Effector memory CD8-positive, alpha-beta T cell (primary cell): Measurements from ENCODE around the gene ADCY4.

Experiments
- ATAC-seq: fragments of 150-1000 bp; cut with Tn5 transposase; replicated peaks from 2 replicates; pipeline ENCODE4 v1.10.0; 2021; ENCODE audit warnings: mild to moderate bottlenecking, moderate library complexity
- DNase-seq, 3 experiments: peaks; one replicate each; pipeline ENCODE4 v3.0.0; 2021
- H3K27ac Mint-ChIP-seq, 2 donors: one replicate each; pipeline ENCODE4 v1.8.0; 2022; ENCODE audit warnings: mild to moderate bottlenecking in 2 of 2, mixed read lengths in 2 of 2, moderate library complexity in 2 of 2
- H3K27me3 Mint-ChIP-seq, 2 donors: one replicate each; pipeline ENCODE4 v1.8.0; 2022; ENCODE audit warnings: mixed read lengths in 2 of 2
- H3K36me3 Mint-ChIP-seq: one replicate; pipeline ENCODE4 v1.8.0; 2022; ENCODE audit warnings: mild to moderate bottlenecking, moderate library complexity, mixed read lengths; ENCODE audit not compliant: insufficient read depth
- H3K4me1 Mint-ChIP-seq, 2 donors: one replicate each; pipeline ENCODE4 v1.8.0; 2022; ENCODE audit warnings: low read depth in 2 of 2, mixed read lengths in 2 of 2
- H3K4me3 Mint-ChIP-seq, 2 donors: one replicate each; pipeline ENCODE4 v1.8.0; 2022; ENCODE audit warnings: mild to moderate bottlenecking in 2 of 2, mixed read lengths in 2 of 2, moderate library complexity in 2 of 2
- H3K9me3 Mint-ChIP-seq, 2 donors: one replicate each; pipeline ENCODE4 v1.8.0; 2022; ENCODE audit warnings: mixed read lengths in 2 of 2

Gene ADCY4

DNA sequence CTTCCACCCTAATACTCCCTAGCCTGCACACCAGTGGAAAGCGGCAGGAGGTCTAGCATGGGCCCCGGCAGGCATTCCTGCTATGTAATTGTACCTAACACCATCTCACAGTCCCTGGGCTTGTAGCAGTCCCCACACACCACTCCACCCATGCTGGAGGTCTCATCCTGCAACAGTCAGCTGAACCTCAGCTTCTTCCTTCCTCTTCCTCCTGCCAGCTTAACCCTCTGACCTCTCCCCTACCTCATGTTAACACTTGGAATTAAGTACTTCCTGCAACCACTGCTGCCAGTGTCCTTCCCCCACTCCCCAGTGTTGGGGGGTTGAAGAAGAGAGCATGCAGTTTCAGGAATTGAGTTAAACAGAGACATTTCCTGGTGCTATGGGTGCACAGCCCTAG, 7.6 kb downstream of the ADCY4 start:
- peaks cover 51 to 54% of the 10 kb centered on the region in 2 donors for H3K4me1 Mint-ChIP-seq
- ATAC-seq = no peak

DNA sequence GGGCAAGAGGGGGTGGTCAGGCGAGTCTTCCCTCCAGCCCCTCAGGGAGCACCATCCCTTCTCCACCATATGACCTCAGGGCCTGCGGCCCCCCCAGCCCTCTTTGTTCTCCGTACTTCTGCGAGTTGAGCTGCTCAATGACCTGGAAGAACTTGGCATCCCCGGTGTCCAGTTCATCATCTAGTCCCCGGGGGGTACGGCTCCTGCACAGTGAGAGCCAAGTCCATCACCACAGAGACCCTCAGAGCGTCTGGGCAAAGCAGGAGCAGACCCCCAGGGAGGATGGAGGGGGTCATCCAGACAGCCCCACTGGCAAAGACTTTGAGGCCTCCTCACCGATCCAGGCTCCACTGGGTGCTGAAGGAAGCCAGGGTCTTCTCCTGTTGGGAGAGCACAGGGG, 8.9 kb downstream of the ADCY4 start:
- Mint-ChIP-seq H3K36me3 (peaks cover 9% of the 10 kb centered on the region), H3K4me3 (no peak overlapping the region), H3K4me1 (peaks cover 41 to 42% of the 10 kb centered on the region in 2 donors), H3K9me3 (no peaks in the 10 kb centered on the region), H3K27ac (no peak overlapping the region), H3K27me3 (no peaks in the 10 kb centered on the region)
- DNase-seq = no peak
- no peak for ATAC-seq

More for the DNA sequence above, 7.6 kb downstream of the ADCY4 start:
- Mint-ChIP-seq H3K4me3 (peak overlapping the region; percentile 48 to 59), H3K36me3 (peaks cover 15% of the 10 kb centered on the region), H3K27ac (peak overlapping the region; percentile 39 to 90), H3K27me3 (peaks cover 1 to 4% of the 10 kb centered on the region in 2 donors), H3K9me3 (no peaks in the 10 kb centered on the region)
- DNase-seq = no peak

DNA sequence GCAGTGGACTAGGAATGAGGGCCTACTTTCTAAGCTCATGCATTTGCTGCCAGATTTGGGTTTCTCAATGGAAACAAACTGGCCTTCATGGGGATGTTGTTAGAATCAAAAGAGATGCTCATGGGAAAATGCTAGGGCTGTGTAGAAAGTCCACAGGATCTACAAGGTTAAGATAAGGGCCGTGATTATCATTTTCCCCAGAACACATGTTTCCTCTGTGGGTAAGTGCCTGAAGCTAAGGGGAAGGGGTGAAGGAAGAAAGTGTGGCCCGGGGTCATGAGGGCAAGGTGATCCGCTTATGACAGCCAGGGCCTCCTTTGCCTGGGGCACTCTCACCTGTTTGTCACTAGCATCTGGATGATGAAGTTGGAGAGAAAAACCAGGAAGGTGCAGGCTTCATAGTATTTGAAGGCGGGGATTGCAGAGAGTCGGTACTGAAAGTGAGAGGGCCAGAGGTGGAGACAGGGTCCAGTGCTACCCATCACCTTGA, 9.8 kb downstream of the ADCY4 start:
- Mint-ChIP-seq H3K4me3 (no peak overlapping the region), H3K4me1 (peaks cover 33% of the 10 kb centered on the region in 2 donors), H3K27me3 (no peaks in the 10 kb centered on the region), H3K36me3 (peaks cover 7% of the 10 kb centered on the region), H3K9me3 (no peaks in the 10 kb centered on the region), H3K27ac (peak overlapping the region in 1 of 2 donors; percentile 83)
- DNase-seq (no peak), ATAC-seq (no peak)

DNA sequence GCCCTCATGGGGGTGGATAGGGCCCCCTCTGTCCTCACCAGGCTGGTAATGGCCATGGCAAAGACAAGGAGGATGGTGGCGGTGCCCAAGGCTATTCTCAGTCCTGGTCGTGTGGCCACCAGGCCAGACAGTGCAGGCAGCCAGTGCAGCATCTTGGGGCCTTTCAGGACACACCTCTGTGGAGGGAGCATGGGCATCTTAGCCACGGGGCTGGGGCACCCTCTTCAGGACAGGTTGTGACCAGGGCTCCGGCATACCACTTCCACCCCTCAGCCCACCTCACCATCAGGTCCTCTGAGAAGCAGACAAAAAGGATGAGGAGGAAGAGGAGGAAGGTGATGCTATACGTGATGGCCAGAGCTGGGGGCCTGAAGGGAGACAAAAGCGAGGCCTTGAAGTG, 10.8 kb downstream of the ADCY4 start:
- Mint-ChIP-seq H3K4me1 (peaks cover 22 to 26% of the 10 kb centered on the region in 2 donors), H3K9me3 (no peaks in the 10 kb centered on the region), H3K4me3 (no peak overlapping the region), H3K27ac (peak overlapping the region; percentile 46 to 65), H3K27me3 (peaks cover 0 to 8% of the 10 kb centered on the region in 2 donors), H3K36me3 (no peaks in the 10 kb centered on the region)
- no peak for ATAC-seq
- DNase-seq = no peak

DNA sequence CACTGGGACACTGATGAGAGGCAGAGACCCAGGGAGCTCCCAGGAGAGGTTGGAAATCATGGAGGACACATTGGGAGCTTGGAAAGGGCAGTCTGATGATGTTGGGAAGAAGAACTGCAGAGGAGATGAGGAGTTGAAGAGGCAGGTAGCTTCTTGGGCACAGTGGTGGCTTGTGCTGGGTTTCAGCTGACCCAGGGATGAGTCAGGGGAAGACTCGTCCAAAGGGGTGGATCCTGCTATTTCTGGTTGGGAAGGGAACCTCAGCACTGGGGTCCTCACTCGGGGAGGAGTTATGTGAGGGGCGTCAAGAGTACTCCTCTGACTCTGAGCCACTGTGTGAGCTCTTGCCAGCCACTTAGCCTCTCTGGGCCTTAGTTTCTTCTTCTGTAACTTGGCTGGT, 11.5 kb downstream of the ADCY4 start:
- Mint-ChIP-seq H3K27me3 (peaks cover 0 to 9% of the 10 kb centered on the region in 2 donors), H3K9me3 (no peaks in the 10 kb centered on the region), H3K4me1 (peaks cover 16 to 19% of the 10 kb centered on the region in 2 donors), H3K4me3 (no peak overlapping the region), H3K27ac (peak overlapping the region in 1 of 2 donors; percentile 15), H3K36me3 (no peaks in the 10 kb centered on the region)
- ATAC-seq = no peak
- DNase-seq = no peak

DNA sequence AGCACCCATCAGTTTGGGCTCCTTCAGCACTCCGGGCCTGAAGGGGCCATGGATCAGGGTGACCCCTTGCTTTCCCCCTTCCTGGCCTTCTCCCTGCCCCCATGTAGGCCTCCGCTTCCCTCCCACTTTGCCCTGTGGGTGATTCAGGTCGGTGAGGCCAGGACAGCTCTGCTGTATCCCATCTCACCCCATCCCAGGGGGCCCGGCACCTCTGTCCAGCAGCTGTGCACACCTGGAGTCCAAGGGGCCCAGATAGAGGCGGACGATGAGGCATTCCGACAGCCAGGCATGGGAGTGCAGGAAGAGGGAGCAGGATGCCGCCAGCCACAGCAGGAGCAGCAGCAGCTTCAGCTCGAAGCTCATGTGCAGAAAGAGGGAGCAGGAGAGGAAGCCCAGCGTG, 12.2 kb downstream of the ADCY4 start:
- Mint-ChIP-seq H3K9me3 (no peaks in the 10 kb centered on the region), H3K27ac (peak overlapping the region in 1 of 2 donors; percentile 46), H3K4me1 (peaks cover 13 to 15% of the 10 kb centered on the region in 2 donors), H3K36me3 (no peaks in the 10 kb centered on the region), H3K4me3 (no peak overlapping the region), H3K27me3 (peaks cover 0 to 9% of the 10 kb centered on the region in 2 donors)
- no peak for ATAC-seq
- no peak for DNase-seq

DNA sequence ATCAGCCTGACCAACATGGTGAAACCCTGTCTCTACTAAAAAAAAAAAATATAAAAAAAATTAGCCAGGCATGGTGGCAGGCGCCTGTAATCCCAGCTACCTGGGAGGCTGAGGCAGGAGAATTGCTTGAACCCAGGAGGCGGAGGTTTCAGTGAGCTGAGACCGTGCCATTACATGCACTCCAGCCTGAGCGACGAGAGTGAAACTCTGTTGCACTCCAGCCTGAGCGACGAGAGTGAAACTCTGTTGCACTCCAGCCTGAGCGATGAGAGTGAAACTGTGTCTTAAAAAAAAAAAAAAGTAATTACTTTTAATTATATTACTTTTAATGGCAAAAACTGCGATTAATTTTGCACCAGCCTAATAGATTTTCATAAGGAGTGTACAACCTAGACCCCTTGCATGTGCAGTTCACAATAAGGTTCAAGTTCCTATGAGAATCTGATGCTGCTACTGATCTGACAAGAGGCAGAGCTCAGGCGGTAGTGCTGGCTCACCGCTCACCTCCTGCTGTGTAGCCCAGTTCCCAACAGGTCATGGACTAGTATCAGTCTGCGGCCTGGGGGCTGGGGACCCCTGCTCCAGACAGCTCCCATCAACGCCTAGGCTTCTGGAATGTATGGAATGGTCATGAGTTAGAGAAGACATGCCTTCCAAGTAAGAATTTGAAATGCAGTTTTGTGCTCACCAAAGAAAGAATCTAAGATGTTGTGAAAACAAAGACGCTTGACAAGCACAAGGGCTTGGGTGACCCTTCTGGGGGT, 13.5 kb downstream of the ADCY4 start:
- no peaks in the 10 kb centered on the region for H3K36me3 Mint-ChIP-seq
- DNase-seq (no peak), ATAC-seq (no peak)
- no peak overlapping the region for H3K27ac Mint-ChIP-seq
- peaks cover 0 to 9% of the 10 kb centered on the region in 2 donors for H3K27me3 Mint-ChIP-seq
- H3K4me1 Mint-ChIP-seq = peaks cover 10 to 11% of the 10 kb centered on the region in 2 donors
- H3K9me3 Mint-ChIP-seq = no peaks in the 10 kb centered on the region
- no peak overlapping the region for H3K4me3 Mint-ChIP-seq

DNA sequence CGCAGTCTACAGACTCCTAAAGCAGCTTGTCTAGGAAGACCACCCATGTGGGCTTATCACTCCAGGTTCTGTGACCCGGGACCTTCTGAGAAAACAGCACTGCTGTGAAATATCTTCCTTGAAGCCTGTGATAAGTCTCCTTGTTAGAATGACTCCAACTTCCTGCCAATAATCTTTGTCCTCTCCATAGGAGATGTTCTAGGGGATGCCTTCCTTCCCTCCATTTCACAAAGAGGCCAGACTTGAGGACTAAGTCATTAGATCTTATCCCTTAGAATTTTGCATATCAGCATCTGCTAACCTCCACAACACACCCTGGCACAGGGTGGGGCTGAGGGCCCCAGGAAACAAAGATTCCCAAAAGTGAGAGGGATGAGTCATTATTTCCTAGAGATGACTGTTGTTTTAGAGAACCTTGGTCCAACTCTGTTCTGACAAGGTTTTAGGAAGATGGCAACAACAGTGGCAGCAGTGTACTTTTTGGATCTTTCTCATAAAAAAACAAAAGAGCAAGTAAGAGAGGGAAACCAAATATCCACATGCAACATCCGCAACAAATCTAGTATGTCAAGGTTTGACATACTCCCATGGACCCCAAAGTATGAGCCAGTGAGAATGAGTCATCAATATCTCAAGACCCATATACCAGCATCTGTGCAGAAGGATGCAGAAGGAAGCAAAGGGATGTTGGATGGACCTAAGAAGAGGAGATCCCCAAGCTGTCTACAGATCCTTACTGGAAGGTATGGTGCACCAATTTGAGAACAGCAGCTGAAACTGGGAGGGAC, 17.5 kb downstream of the ADCY4 start:
- DNase-seq = no peak
- no peak for ATAC-seq
- H3K4me3 Mint-ChIP-seq = no peak overlapping the region
- H3K9me3 Mint-ChIP-seq = no peaks in the 10 kb centered on the region
- peaks cover 0 to 9% of the 10 kb centered on the region in 2 donors for H3K27me3 Mint-ChIP-seq
- peak overlapping the region; percentile 11 to 15 for H3K27ac Mint-ChIP-seq
- H3K4me1 Mint-ChIP-seq = peaks cover 40% of the 10 kb centered on the region in 2 donors
- H3K36me3 Mint-ChIP-seq = peaks cover 24% of the 10 kb centered on the region

DNA sequence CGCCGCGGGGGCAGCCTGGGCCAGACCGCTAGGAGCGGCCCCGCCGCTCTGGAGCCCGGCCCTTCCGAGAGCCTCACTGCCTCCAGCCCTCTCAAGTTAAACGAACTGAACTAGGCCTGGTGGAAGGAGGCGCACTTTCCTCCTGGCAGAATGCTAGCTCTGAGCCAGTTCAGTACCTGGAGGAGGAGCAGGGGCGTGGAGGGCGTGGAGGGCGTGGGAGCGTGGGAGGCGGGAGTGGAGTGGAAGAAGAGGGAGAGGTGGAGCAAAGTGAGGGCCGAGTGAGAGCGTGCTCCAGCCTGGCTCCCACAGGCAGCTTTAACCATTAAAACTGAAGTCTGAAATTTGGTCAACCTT, 18.3 kb downstream of the ADCY4 start:
- ATAC-seq (no peak), DNase-seq (no peak)
- peaks cover 0 to 9% of the 10 kb centered on the region in 2 donors for H3K27me3 Mint-ChIP-seq
- peaks cover 32% of the 10 kb centered on the region for H3K36me3 Mint-ChIP-seq
- peaks cover 47 to 48% of the 10 kb centered on the region in 2 donors for H3K4me1 Mint-ChIP-seq
- H3K27ac Mint-ChIP-seq = no peak overlapping the region
- no peaks in the 10 kb centered on the region for H3K9me3 Mint-ChIP-seq
- H3K4me3 Mint-ChIP-seq = no peak overlapping the region

DNA sequence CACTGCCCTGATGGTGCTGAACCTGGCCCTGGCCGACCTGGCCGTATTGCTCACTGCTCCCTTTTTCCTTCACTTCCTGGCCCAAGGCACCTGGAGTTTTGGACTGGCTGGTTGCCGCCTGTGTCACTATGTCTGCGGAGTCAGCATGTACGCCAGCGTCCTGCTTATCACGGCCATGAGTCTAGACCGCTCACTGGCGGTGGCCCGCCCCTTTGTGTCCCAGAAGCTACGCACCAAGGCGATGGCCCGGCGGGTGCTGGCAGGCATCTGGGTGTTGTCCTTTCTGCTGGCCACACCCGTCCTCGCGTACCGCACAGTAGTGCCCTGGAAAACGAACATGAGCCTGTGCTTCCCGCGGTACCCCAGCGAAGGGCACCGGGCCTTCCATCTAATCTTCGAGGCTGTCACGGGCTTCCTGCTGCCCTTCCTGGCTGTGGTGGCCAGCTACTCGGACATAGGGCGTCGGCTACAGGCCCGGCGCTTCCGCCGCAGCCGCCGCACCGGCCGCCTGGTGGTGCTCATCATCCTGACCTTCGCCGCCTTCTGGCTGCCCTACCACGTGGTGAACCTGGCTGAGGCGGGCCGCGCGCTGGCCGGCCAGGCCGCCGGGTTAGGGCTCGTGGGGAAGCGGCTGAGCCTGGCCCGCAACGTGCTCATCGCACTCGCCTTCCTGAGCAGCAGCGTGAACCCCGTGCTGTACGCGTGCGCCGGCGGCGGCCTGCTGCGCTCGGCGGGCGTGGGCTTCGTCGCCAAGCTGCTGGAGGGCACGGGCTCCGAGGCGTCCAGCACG, 18.9 kb downstream of the ADCY4 start:
- peak overlapping the region; percentile 51 to 87 for H3K4me3 Mint-ChIP-seq
- H3K36me3 Mint-ChIP-seq = peaks cover 37% of the 10 kb centered on the region
- H3K9me3 Mint-ChIP-seq = no peaks in the 10 kb centered on the region
- peak overlapping the region; percentile 80 to 83 for H3K27ac Mint-ChIP-seq
- DNase-seq = no peak
- ATAC-seq = no peak
- peaks cover 0 to 9% of the 10 kb centered on the region in 2 donors for H3K27me3 Mint-ChIP-seq
- H3K4me1 Mint-ChIP-seq = peaks cover 48 to 49% of the 10 kb centered on the region in 2 donors

DNA sequence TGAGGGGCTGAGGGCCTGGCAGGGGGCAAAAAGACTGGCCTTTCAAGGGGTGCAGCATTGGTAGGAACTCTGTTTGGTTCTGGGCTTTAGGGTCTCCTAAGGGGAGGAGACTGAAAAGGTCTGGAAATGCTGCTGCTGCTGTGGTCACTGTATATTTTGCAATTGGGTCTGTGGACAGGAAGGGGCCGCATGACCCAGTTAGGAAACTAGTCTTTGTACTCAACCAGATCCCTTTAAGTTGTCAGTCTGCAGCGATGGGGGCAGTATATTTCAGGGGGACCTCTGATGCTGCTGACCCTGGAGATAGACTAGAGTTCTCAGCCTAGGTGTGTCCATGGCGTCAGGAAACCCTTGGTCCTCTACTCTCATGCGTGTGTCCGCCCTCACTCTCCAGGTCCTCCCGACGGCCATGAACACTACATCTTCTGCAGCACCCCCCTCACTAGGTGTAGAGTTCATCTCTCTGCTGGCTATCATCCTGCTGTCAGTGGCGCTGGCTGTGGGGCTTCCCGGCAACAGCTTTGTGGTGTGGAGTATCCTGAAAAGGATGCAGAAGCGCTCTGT, 19.5 kb downstream of the ADCY4 start:
- Mint-ChIP-seq H3K36me3 (peaks cover 37% of the 10 kb centered on the region), H3K4me3 (peak overlapping the region; percentile 81 to 87), H3K27ac (peak overlapping the region; percentile 80 to 93), H3K27me3 (peaks cover 0 to 9% of the 10 kb centered on the region in 2 donors), H3K9me3 (no peaks in the 10 kb centered on the region), H3K4me1 (peaks cover 48 to 50% of the 10 kb centered on the region in 2 donors)
- DNase-seq (no peak), ATAC-seq (no peak)

DNA sequence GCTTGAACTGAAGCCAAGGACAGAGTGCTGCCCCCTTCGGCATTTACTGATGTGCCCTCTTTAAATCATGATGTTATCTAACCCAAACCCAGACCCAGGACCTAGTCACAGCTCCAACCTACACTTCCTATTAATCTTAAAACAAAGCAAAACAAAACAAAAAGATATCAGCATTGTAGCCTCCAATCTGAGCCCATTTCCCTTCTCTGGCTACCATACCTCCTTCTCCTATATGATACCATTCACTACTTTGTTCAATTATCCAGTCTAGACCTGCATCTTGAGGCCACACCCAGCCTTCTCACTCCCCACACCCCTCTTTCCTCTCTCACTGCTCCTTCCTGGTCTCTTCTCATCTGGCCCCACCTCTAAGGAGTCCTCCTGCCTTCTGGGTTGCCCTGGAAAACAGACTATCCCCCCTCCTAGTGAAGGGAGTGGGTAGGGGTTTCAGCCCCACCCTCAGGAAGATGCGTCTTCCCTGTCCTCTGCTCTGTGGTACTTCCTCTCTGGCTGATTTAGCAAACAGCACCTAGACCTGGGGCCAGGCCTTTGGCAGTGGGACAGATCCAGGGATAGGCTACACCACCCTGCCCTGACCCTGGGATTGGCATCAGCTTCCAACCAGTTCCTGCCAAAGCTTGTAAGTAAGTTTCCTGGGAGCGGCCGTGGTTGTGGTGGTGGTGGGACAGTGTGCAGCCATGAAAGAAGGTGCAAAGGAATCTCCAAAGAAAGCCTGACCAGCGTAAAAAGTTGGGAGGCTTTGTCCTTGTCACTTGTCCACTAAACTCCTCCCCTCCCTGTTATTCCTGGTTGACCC, 20.3 kb downstream of the ADCY4 start:
- peaks cover 0 to 7% of the 10 kb centered on the region in 2 donors for H3K27me3 Mint-ChIP-seq

More for the DNA sequence above, 20.3 kb downstream of the ADCY4 start:
- DNase-seq (no peak), ATAC-seq (no peak)
- H3K27ac Mint-ChIP-seq = peak overlapping the region; percentile 80 to 93
- peaks cover 55 to 56% of the 10 kb centered on the region in 2 donors for H3K4me1 Mint-ChIP-seq
- H3K36me3 Mint-ChIP-seq = peaks cover 42% of the 10 kb centered on the region
- no peaks in the 10 kb centered on the region for H3K9me3 Mint-ChIP-seq
- peak overlapping the region; percentile 81 to 87 for H3K4me3 Mint-ChIP-seq
